Endothelial cell of umbilical vein (primary cell): ENCODE measurements around the gene PTCD3. TPM values are rescaled to one million over a fixed set of nuclear protein-coding genes. Genes with fewer than 3 reads are reported as not detected.

Experiments
- BruUV-seq: library from RNA; stranded (reverse); fragments of 400-500 nt; replicated peaks from 2 replicates; lab custom pipeline; 2021; lab: Mats Ljungman, UMichigan
- CTCF ChIA-PET: fragments of 300-600, 350-600 bp; sonication (Branson Sonifier 250); formaldehyde crosslinking; loops from one replicate; lab custom pipeline; 2021; ENCODE audit warnings: antibody characterized with exemption, inconsistent platforms; lab: Charles Lee
- POLR2A ChIA-PET: fragments of 300-600, 350-600 bp; sonication (Branson Sonifier 250); formaldehyde crosslinking; loops from one replicate; lab custom pipeline; 2021; ENCODE audit warnings: antibody characterized with exemption, inconsistent platforms; lab: Charles Lee
- DNase-seq: peaks from one replicate; pipeline ENCODE4 v3.0.0-alpha.2; 2011; ENCODE audit warnings: low read depth, low spot score
- FAIRE-seq: peaks from 2 replicates; lab custom pipeline; 2011; peaks lifted over from hg19 to GRCh38; lab: Jason Lieb, UNC
- H2AFZ ChIP-seq: 2 replicates; pipeline ENCODE4 v1.6.0; 2012; ENCODE audit warnings: low read depth, low read length, control low read depth, inconsistent platforms
- H3K27ac ChIP-seq: 2 replicates; pipeline ENCODE4 v1.5.1; 2011; ENCODE audit warnings: low read depth, mild to moderate bottlenecking, control low read depth, low read length, moderate library complexity; ENCODE audit not compliant: insufficient read depth
- H3K27me3 ChIP-seq, 2 experiments: 2 replicates each; pipeline versions ENCODE4 v1.6.0 to v1.6.1; 2011; ENCODE audit warnings: low read length in 2 of 2, mixed read lengths in 1 of 2; ENCODE audit not compliant: control insufficient read depth in 2 of 2, insufficient read depth in 2 of 2
- H3K36me3 ChIP-seq, 2 experiments: 2 replicates in 1 of 2; 3 replicates in 1 of 2; pipeline ENCODE4 v1.5.1; 2011; ENCODE audit warnings: low read length in 2 of 2, mild to moderate bottlenecking in 1 of 2, moderate library complexity in 1 of 2; ENCODE audit not compliant: control insufficient read depth in 2 of 2, insufficient read depth in 2 of 2; ENCODE audit errors: extremely low read depth in 1 of 2
- H3K4me1 ChIP-seq: 3 replicates; pipeline ENCODE4 v1.5.1; 2011; ENCODE audit warnings: mild to moderate bottlenecking, low read length; ENCODE audit not compliant: control insufficient read depth, insufficient read depth; ENCODE audit errors: extremely low read depth
- H3K4me2 ChIP-seq: 2 replicates; pipeline ENCODE4 v1.6.1; 2011; ENCODE audit warnings: low read length, control low read depth, mixed read lengths; ENCODE audit not compliant: insufficient read depth
- H3K4me3 ChIP-seq, 3 experiments: fragments of 200-600 bp in 1 of 3; sonication (generic), shearing (Covaris generic) in 1 of 3; replicated peaks in 1 of 3; 2 replicates each; pipeline ENCODE4 v1.5.1; 2011 to 2016; ENCODE audit warnings: control low read depth in 3 of 3, low read length in 3 of 3, mild to moderate bottlenecking in 2 of 3, inconsistent platforms in 1 of 3, low read depth in 1 of 3, moderate library complexity in 1 of 3; ENCODE audit not compliant: insufficient read depth in 1 of 3
- H3K79me2 ChIP-seq: 2 replicates; pipeline ENCODE4 v1.6.0; 2012; ENCODE audit warnings: low read length, inconsistent platforms; ENCODE audit not compliant: control insufficient read depth, insufficient read depth
- H3K9ac ChIP-seq: replicated peaks from 2 replicates; pipeline ENCODE3; 2011; ENCODE audit warnings: low read length, control low read depth; ENCODE audit not compliant: insufficient read depth; ENCODE audit errors: extremely low read depth
- H3K9me1 ChIP-seq: replicated peaks from 3 replicates; pipeline ENCODE4 v1.6.0; 2011; ENCODE audit warnings: mild to moderate bottlenecking, low read length; ENCODE audit not compliant: control insufficient read depth, insufficient read depth; ENCODE audit errors: extremely low read depth
- H3K9me3 ChIP-seq: replicated peaks from 2 replicates; pipeline ENCODE4 v1.5.1; 2012; ENCODE audit warnings: low read length, inconsistent platforms; ENCODE audit not compliant: control insufficient read depth, insufficient read depth
- H4K20me1 ChIP-seq: replicated peaks from 2 replicates; pipeline ENCODE3; 2011; ENCODE audit warnings: mild to moderate bottlenecking, low read length; ENCODE audit not compliant: control insufficient read depth, insufficient read depth; ENCODE audit errors: extremely low read depth
- CTCF ChIP-seq, 2 donors: IDR thresholded peaks; 1 replicate in 1 of 2; 2 replicates in 1 of 2; pipeline ENCODE4 v1.5.1; 2011; ENCODE audit warnings: low read length in 2 of 2, mild to moderate bottlenecking in 2 of 2, moderate library complexity in 2 of 2, control low read depth in 1 of 2, inconsistent platforms in 1 of 2, low read depth in 1 of 2; ENCODE audit not compliant: insufficient read depth in 1 of 2; ENCODE audit errors: extremely low read depth in 1 of 2
- EZH2 ChIP-seq: IDR thresholded peaks from 2 replicates; pipeline ENCODE4 v1.6.1; 2012; ENCODE audit warnings: borderline replicate concordance, low read depth, mild to moderate bottlenecking, moderate library complexity, low read length, inconsistent platforms; ENCODE audit not compliant: severe bottlenecking
- FOS ChIP-seq: IDR thresholded peaks from 2 replicates; pipeline ENCODE4 v1.6.1; 2011; ENCODE audit warnings: mild to moderate bottlenecking, low read length, moderate library complexity, borderline replicate concordance; ENCODE audit not compliant: insufficient read depth
- GATA2 ChIP-seq: IDR thresholded peaks from 2 replicates; pipeline ENCODE4 v1.7.0; 2011; ENCODE audit warnings: low read depth, mild to moderate bottlenecking, moderate library complexity, mixed read lengths, low read length; ENCODE audit not compliant: insufficient read length, insufficient read depth
- JUN ChIP-seq: IDR thresholded peaks from 2 replicates; pipeline ENCODE4 v1.6.1; 2011; ENCODE audit warnings: borderline replicate concordance, low read depth; ENCODE audit not compliant: insufficient read length, insufficient read depth
- MAX ChIP-seq: IDR thresholded peaks from 2 replicates; pipeline ENCODE4 v1.6.1; 2011; ENCODE audit not compliant: insufficient read depth, insufficient read length
- MYC ChIP-seq: IDR thresholded peaks from one replicate; pipeline ENCODE4 v1.6.1; 2011; ENCODE audit warnings: mild to moderate bottlenecking, low read depth, low read length
- POLR2A ChIP-seq: IDR thresholded peaks from 2 replicates; pipeline ENCODE4 v1.6.1; 2012; ENCODE audit warnings: low read depth, mild to moderate bottlenecking, control low read depth, low read length
- POLR2AphosphoS5 ChIP-seq: IDR thresholded peaks from 2 replicates; pipeline ENCODE4 v1.6.1; 2012; ENCODE audit warnings: low read depth, mild to moderate bottlenecking, control low read depth, low read length, moderate library complexity; ENCODE audit not compliant: insufficient read depth
- dilution Hi-C: fragments of 300-500 bp; cut with MboI; formaldehyde crosslinking; loops from one replicate; pipeline ENCODE4 v1.15.0; 2019; ENCODE audit warnings: low sequenced_read_pairs; ENCODE audit not compliant: extremely low pct_ligation_motif_present
- intact Hi-C: fragments of 100-400 bp; cut with micrococcal nuclease; formaldehyde crosslinking; loops from one replicate; pipeline ENCODE4 v1.10.0; 2022
- polyA plus RNA-seq, 4 experiments: library from polyadenylated mRNA; depleted of rRNA in 3 of 4; stranded (reverse) in 3 of 4; unstranded in 1 of 4; fragments of >200 nt; gene quantifications; 2 replicates each; pipeline versions ENCODE4 v1.2.1 to v1.2.3, GENCODE V29; 2011 to 2012; ENCODE audit warnings: missing spikeins in 1 of 4
- total RNA-seq: library from RNA; stranded (reverse); gene quantifications from 2 replicates; pipeline ENCODE4 v1.2.3, GENCODE V29; 2021

PTCD3 gene
- total and polyA plus RNA-seq, 2 donors (not counting 3 experiments of a cell fraction or from before 2014, with no cell fraction given): 30.4 to 96.0 TPM

- Histone ChIP-seq H3K9ac (no peak overlapping the region), H4K20me1 (no peaks in the 10 kb centered on the region), H3K9me1 (no peaks in the 10 kb centered on the region), H3K4me1 (peaks cover 16% of the 10 kb centered on the region), H3K27me3 (no peaks in the 10 kb centered on the region), H3K27ac (peak overlapping the region; percentile 27), H2AFZ (no peak overlapping the region), H3K79me2 (no peaks in the 10 kb centered on the region), H3K4me3 (no peak overlapping the region), H3K9me3 (no peaks in the 10 kb centered on the region), H3K36me3 (peaks cover 19 to 25% of the 10 kb centered on the region in 2 experiments), H3K4me2 (peak overlapping the region; percentile 19)
- no TSS peak for BruUV-seq
- dilution Hi-C loops (no loop called here), intact Hi-C loops (loop anchor here (1.0 to 2.0 kb wide), 2 partner anchors 35 to 184 kb away; partner anchors contain the start of gene ST3GAL5)
- ChIA-PET CTCF (interaction anchor here (0.7 to 5.3 kb wide), 4 partner anchors 35 to 244 kb away, joined by 3 to 36 read pairs (median 8); partner anchors contain the start of gene ST3GAL5), POLR2A (interaction anchor here (0.7 kb wide), 1 partner anchor 245 kb away, joined by 3 read pairs; no protein-coding TSS in a partner anchor)
- DNase-seq: peak; percentile 84
- TF ChIP-seq POLR2AphosphoS5 (peak; percentile 21), JUN (no peak)
- FAIRE-seq: peak; percentile 93
Measured at GRCh38 chr2:86072271-86072858, 33.7 kb upstream of the PTCD3 start.

GRCh38 chr2:86073225-86073624, 32.8 kb upstream of the PTCD3 start:
- intact Hi-C loops: loop anchor here (2.0 kb wide), 1 partner anchor 184 kb away; the partner anchor contains the start of gene ST3GAL5
- H3K27me3 ChIP-seq: no peaks in the 10 kb centered on the region
- FAIRE-seq: no peak

More at GRCh38 chr2:86073225-86073624, 32.8 kb upstream of the PTCD3 start:
- H3K9ac ChIP-seq: no peak overlapping the region
- no peaks in the 10 kb centered on the region for H3K9me1 ChIP-seq
- no peak overlapping the region for H3K4me3 ChIP-seq
- no peak for DNase-seq
- peaks cover 16% of the 10 kb centered on the region for H3K4me1 ChIP-seq
- peaks cover 25% of the 10 kb centered on the region in 2 experiments for H3K36me3 ChIP-seq
- no peaks in the 10 kb centered on the region for H3K9me3 ChIP-seq
- no peak overlapping the region for H2AFZ ChIP-seq
- BruUV-seq: no TSS peak
- H3K79me2 ChIP-seq: no peaks in the 10 kb centered on the region
- H4K20me1 ChIP-seq: no peaks in the 10 kb centered on the region
- TF ChIP-seq FOS: no peak
- no peak for TF ChIP-seq POLR2A
- no peak for TF ChIP-seq CTCF (IDR thresholded peaks at IDR 0.05; ENCODE audit: extremely low read depth in 1 of 2, insufficient read depth in 1 of 2, low read depth in 1 of 2, low read length in 2 of 2)
- TF ChIP-seq POLR2AphosphoS5: no peak
- TF ChIP-seq GATA2: no peak
- no peak for TF ChIP-seq MAX
- no peak for TF ChIP-seq MYC
- TF ChIP-seq JUN: no peak
- no peak for TF ChIP-seq EZH2
- ChIA-PET POLR2A (interaction anchor here (0.7 kb wide), 1 partner anchor 246 kb away, joined by 3 read pairs; no protein-coding TSS in a partner anchor), CTCF (interaction anchor here (1.8 to 5.3 kb wide), 3 partner anchors 36 to 245 kb away, joined by 5 to 36 read pairs (median 10); partner anchors contain the start of gene ST3GAL5)
- no peak overlapping the region for H3K4me2 ChIP-seq
- dilution Hi-C loops: no loop called here
- no peak overlapping the region for H3K27ac ChIP-seq
